Omental fat pad (tissue), 4 donors: ENCODE data around the gene STT3B. TPM values are rescaled to one million over a fixed set of nuclear protein-coding genes. Genes with fewer than 3 reads are reported as not detected.
"Not testable (repeated sequence)": the region's sequence is repeated elsewhere in the genome, so short reads cannot be mapped to it uniquely, and the experiment has no call there.

Source experiments
- ATAC-seq: fragments of 150-250 bp; one replicate; pipeline ENCODE4 v1.9.1; 2016; ENCODE audit warnings: mild to moderate bottlenecking, moderate library complexity; ENCODE audit not compliant: low FRiP score
- DNase-seq: peaks from one replicate; pipeline ENCODE4 v3.0.0-alpha.2; 2019; ENCODE audit warnings: low spot score
- total RNA-seq, 4 donors: library from RNA; depleted of rRNA; stranded (reverse); fragments of >200 nt; gene quantifications; one replicate each; pipeline ENCODE4 v1.1.0, GENCODE V29; 2016
- TF ChIP-seq, protein P1 (sequence below), 3 donors: fragments of 450-650 bp; IDR thresholded peaks; one replicate each; pipeline ENCODE4 v1.5.1; 2016 to 2017; ENCODE audit warnings: antibody characterized with exemption in 3 of 3, mild to moderate bottlenecking in 3 of 3, moderate library complexity in 2 of 3

The STT3B gene
- total RNA-seq, 4 donors from 2014 or later = 74.4 to 126 (median 97.5) TPM

- DNase-seq = no peak
- TF ChIP-seq, protein P1, sequence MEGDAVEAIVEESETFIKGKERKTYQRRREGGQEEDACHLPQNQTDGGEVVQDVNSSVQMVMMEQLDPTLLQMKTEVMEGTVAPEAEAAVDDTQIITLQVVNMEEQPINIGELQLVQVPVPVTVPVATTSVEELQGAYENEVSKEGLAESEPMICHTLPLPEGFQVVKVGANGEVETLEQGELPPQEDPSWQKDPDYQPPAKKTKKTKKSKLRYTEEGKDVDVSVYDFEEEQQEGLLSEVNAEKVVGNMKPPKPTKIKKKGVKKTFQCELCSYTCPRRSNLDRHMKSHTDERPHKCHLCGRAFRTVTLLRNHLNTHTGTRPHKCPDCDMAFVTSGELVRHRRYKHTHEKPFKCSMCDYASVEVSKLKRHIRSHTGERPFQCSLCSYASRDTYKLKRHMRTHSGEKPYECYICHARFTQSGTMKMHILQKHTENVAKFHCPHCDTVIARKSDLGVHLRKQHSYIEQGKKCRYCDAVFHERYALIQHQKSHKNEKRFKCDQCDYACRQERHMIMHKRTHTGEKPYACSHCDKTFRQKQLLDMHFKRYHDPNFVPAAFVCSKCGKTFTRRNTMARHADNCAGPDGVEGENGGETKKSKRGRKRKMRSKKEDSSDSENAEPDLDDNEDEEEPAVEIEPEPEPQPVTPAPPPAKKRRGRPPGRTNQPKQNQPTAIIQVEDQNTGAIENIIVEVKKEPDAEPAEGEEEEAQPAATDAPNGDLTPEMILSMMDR (IDR thresholded peaks at IDR 0.05) = no peak
- no peak for ATAC-seq
These were observed 27.2 kb upstream of the STT3B start for GRCh38 chr3:31505371-31506048.

- not testable (repeated sequence) for ATAC-seq, DNase-seq
These were observed 26.2 kb upstream of the STT3B start for GRCh38 chr3:31506515-31506914.

- ATAC-seq (no peak), DNase-seq (no peak)
- TF ChIP-seq, protein P1 (IDR thresholded peaks at IDR 0.05) = no peak
These were observed 24.1 kb upstream of the STT3B start for GRCh38 chr3:31508452-31509146.

GRCh38 chr3:31509147-31509728, 23.5 kb upstream of the STT3B start:
- ATAC-seq (no peak), DNase-seq (no peak)
- TF ChIP-seq, protein P1 (IDR thresholded peaks at IDR 0.05) = no peak

- no peak for ATAC-seq
These were observed 18.2 kb upstream of the STT3B start for GRCh38 chr3:31514570-31514969.

DNA sequence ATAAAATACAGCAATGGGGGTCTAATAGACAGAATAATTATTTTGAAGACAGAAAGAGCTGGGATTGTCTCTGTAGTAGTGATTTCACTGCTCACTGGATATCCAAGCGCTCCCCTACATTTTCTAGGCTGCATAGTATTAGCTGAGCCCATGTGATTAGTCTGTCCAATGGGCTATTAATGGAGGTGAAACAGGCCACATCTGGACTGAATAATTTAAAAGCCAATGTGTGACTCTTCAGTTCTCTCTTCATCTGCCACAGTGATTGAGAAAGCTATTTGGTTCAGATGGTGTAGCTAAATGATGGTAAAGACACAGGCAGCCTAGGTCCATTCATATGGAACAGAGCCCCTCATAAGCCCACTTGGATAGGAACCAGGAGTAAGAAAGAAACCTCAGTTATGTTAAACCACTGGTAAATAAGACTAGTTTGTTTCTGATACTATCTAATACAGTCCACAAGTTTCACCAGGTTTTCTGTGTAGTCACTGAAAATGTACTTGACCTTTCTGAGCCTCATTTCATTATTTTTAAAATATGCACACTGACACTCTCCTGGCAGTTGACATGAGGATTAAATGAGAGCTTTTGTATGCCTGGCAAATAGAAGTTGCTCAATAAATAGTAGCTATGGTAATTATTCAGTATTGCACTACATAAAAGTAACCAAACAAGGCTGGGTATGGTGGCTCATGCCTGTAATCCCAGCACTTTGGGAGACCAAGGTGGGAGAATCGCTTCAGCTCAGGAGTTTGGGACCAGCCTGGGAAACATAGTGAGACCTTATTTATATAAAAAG, 17.0 kb upstream of the STT3B start:
- ATAC-seq = no peak
- TF ChIP-seq, protein P1 (IDR thresholded peaks at IDR 0.05) = no peak
- no peak for DNase-seq

More at GRCh38 chr3:31514570-31514969, 18.2 kb upstream of the STT3B start:
- no peak for DNase-seq
- TF ChIP-seq, protein P1 (IDR thresholded peaks at IDR 0.05) = no peak

DNA sequence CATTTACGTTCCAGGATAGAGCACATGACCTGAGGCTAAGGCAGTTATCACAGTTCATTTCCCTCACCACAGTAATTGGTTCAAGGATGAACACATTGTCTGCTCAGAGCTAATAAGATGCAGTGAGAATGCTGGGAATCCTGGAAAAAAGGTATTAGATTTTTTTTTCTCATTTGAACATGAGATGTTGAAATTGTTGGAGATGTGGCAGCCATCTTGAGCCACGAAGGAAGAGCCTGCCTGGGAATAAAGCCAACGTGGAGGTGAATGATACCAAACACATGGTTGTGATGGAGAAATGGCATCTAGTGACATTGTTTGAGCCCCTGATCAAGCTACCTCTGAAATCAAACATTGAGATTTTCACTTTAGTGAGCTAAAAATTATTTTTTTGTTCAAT, 16.0 kb upstream of the STT3B start:
- DNase-seq = no peak

More for the DNA sequence above, 16.0 kb upstream of the STT3B start:
- no peak for ATAC-seq
- TF ChIP-seq, protein P1 (IDR thresholded peaks at IDR 0.05) = no peak
